Endothelial cell of umbilical vein (primary cell): Measurements from ENCODE around the gene LZIC.

Experiments used
- CTCF ChIP-seq, 2 donors: IDR thresholded peaks; 1 replicate in 1 of 2; 2 replicates in 1 of 2; pipeline ENCODE4 v1.5.1; 2011; ENCODE audit warnings: low read length in 2 of 2, mild to moderate bottlenecking in 2 of 2, moderate library complexity in 2 of 2, control low read depth in 1 of 2, inconsistent platforms in 1 of 2, low read depth in 1 of 2; ENCODE audit not compliant: insufficient read depth in 1 of 2; ENCODE audit errors: extremely low read depth in 1 of 2
- MAX ChIP-seq: IDR thresholded peaks from 2 replicates; pipeline ENCODE4 v1.6.1; 2011; ENCODE audit not compliant: insufficient read depth, insufficient read length
- POLR2A ChIP-seq: IDR thresholded peaks from 2 replicates; pipeline ENCODE4 v1.6.1; 2012; ENCODE audit warnings: low read depth, mild to moderate bottlenecking, control low read depth, low read length

GRCh38 chr1:9886092-9886742 is 57.0 kb downstream of the LZIC start:
- TF ChIP-seq CTCF (IDR thresholded peaks at IDR 0.05; ENCODE audit: extremely low read depth in 1 of 2, insufficient read depth in 1 of 2, low read depth in 1 of 2, low read length in 2 of 2) (no peak), POLR2A (no peak), MAX (no peak)
